NCI-H2196 (cell line): ENCODE data around the gene PLS3.
"Not testable (repeated sequence)": the region's sequence is repeated elsewhere in the genome, so short reads cannot be mapped to it uniquely, and the experiment has no call there.

Experiments used
- DNase-seq: peaks from one replicate; lab custom pipeline; 2025; ENCODE audit not compliant: unreplicated experiment; lab: John Stamatoyannopoulos, UW

The PLS3 gene, protein sequence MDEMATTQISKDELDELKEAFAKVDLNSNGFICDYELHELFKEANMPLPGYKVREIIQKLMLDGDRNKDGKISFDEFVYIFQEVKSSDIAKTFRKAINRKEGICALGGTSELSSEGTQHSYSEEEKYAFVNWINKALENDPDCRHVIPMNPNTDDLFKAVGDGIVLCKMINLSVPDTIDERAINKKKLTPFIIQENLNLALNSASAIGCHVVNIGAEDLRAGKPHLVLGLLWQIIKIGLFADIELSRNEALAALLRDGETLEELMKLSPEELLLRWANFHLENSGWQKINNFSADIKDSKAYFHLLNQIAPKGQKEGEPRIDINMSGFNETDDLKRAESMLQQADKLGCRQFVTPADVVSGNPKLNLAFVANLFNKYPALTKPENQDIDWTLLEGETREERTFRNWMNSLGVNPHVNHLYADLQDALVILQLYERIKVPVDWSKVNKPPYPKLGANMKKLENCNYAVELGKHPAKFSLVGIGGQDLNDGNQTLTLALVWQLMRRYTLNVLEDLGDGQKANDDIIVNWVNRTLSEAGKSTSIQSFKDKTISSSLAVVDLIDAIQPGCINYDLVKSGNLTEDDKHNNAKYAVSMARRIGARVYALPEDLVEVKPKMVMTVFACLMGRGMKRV

GRCh38 chrX:115560978-115561604 lies at the start of gene PLS3:
Gene PLS3 (plus strand): TSS chrX:115561174. CDS start chrX:115610251, 49,077 bp downstream.
- peak; percentile 53 for DNase-seq

GRCh38 chrX:115518113-115518512 lies 42.9 kb upstream of the PLS3 start:
- DNase-seq: no peak

- DNase-seq: no peak
Measured at GRCh38 chrX:115521741-115522140, 39.2 kb upstream of the PLS3 start.

DNA sequence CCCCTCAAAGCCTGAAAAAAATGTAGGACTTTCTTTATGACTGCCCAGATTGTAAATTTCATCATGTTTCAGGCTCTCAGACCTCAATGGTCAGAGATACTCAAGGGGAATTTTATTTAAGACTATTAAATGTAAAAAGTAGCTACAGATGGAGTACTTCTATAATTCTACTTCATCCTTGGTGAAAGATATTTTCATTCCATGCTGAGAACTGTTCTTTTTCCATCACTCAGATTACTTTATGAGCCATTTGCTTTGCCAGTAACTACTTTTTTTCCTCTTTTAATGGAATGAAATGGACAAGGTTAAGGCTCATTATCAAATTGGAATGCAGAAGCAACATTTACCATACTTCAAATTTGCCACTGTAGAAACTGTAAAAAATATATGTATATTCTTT lies 38.0 kb upstream of the PLS3 start:
- no peak for DNase-seq

DNA sequence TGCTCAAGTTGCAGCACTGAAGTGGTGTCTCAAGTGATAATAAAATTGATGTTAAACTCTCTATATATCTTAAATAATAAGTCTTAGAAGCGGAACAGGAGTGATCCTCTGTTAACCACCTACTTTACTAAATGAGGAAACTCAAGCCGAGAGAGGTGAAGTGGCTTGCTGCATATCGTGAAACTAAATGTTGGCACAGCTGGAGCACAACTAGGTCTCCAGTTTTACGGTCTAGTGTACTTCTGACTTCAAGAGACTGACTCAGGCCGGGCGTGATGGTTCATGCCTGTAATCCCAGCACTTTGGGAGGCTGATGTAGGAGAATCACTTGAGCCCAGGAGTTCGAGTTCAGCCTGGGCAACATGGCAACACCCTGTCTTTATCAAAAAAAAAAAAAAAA lies 35.5 kb upstream of the PLS3 start:
- peak; percentile 26 for DNase-seq

GRCh38 chrX:115531818-115532403 lies 29.1 kb upstream of the PLS3 start:
- no peak for DNase-seq

DNA sequence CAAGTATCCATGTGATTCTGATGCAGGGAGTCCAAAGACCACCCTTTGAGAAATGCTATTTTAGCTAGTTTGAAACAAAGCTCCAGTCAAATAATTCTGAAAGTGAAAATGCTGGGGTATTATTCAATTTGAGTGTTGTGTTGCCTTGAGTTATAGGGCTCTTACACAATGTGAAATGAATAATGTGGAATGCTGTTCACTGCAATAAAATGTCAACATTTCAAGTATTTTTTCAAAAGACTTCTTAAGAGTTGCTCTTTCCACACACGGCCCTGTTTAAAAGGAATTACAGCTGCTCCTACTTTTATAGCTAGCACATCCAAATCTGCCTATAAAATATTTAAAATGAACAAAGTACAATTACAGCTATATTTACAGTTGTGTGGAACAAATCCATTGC lies 27.5 kb upstream of the PLS3 start:
- DNase-seq: no peak

DNA sequence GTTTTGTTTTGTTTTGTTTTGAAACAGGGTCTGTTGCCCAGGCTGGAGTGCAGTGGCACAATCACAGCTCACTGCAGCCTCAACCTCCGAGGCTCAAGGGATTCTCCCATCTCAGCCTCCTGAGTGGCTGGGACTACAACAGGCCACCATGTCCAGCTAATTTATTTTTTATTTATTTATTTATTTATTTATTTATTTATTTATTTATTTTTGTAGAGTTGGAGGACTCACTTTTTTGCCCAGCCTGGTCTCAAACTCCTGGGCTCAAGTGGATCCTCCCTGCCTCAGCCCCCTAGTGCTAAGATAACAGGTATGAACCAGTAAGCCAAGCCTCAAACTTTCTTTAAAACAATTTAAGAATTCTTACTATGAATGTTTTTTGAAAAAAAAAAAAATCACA lies 26.6 kb upstream of the PLS3 start:
- no peak for DNase-seq

- no peak for DNase-seq
Measured at GRCh38 chrX:115535421-115535820, 25.6 kb upstream of the PLS3 start.

- no peak for DNase-seq
Measured at GRCh38 chrX:115535844-115536243, 25.1 kb upstream of the PLS3 start.

GRCh38 chrX:115539841-115540240 lies 21.1 kb upstream of the PLS3 start:
- DNase-seq: no peak

- DNase-seq: not testable (repeated sequence)
Measured at GRCh38 chrX:115541045-115541444, 19.9 kb upstream of the PLS3 start.

DNA sequence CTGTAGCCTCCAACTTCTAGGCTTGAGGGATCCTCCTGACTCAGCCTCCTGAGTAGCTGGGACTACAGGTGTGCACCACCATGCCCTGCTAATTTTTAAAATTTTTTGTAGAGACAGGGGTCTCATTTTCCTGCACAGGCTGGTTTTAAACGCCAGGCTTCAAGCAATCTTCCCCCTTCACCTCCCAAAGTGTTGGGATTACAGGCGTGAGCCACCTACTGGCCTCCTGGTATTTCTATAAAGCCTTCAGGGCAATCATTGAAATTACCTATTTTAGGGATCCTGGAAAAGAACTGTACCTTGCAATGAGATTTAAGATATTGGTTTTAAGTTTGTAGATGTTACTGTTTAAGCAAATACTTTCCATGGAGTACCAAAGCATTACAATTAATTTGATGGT lies 13.5 kb upstream of the PLS3 start:
- no peak for DNase-seq

DNA sequence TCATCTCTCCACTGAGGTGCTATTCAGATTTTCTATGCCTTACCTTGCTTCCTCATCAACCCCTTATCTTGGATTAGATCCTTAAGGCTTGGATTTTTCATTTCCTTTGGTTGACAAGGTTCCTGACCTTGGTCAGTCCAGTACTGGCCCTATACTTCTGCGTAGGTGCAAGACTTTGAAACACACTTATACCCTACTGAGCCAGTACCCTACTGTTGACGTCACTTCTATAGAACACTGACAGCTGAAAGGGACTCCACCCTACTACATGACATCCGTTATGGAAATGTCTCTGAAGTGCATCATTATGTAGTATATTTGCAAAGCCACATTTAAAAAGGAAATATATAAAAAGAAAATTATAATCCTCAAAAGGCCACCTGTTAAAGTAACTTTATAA lies 12.0 kb upstream of the PLS3 start:
- DNase-seq: no peak

DNA sequence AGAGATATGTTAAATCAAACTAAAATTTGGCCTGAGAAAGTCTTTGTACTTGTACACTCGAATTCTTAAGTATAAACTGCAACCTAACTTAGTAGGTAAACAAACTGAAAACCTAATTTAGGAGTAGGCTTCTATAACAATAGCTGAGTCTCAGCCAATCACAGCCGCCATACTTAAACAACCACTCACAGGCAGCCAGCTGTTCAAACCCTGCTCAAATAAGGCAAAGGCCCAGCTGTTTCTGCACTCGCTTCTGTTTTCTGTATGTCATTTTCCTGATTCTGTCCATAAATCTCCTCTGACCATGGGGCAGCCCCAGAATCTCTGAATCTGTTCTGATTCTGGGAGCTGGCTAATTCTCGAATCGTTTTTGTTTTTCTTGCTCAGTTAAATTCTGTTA lies 7.8 kb upstream of the PLS3 start:
- DNase-seq: no peak

GRCh38 chrX:115559672-115560071 lies 1.3 kb upstream of the PLS3 start:
- DNase-seq: no peak

DNA sequence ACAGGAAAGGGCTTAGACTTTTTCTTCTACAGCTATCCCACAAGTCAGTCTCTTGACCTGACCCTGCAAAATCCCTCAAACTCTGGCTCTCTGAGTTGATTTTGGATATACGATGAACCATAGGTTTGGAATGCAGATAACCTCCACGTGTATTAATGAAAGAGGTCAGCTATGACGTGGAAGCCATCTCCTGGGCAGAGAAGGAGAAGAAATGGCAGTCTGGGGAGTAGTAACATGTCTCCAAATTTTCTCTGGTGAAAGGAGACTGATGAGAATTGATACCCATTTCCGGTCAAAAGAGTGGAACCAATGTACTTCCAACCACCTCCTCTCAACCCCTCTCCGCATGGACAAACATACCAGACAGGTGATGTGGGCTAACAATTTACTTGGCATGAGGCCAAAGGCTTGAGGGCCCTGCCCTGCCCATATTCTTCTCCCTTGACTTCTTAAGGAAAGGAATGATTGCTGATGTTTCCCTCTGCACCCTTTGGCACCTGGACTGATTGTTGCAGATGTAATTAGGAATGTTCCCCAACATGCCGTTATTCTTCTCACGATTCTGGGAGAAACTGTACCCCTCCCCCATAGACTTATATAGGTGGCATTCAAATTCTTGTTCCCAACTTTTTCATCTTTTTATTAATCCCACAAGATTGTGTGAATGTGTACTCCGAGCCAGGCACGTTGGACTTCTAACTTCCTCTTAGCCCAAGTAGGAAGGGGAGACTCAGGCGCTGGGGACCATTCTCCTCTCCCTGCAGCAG lies 580 bp upstream of the PLS3 start:
- DNase-seq: peak; percentile 12

- peak; percentile 21 for DNase-seq
Measured at GRCh38 chrX:115561605-115562479, 868 bp downstream of the PLS3 start.

DNA sequence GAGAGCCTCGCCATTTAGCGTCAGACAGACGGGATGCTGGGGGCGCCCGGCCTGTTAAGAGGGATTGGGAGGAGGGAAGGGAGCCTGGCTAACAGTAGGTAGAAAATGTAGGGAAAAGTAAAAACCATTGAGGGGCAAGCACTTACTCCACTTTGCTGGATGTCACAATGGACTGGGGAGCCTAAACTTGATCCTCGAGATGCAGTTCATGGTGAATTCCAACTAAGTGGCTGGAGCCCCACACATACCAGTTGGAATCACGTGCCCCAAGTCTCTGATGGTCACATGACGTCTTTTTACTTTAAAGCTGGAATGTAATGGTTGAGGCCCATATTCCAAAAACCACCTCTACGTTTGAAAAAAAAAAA lies 1.5 kb downstream of the PLS3 start:
- no peak for DNase-seq

- DNase-seq: no peak
Measured at GRCh38 chrX:115563633-115564162, 2.7 kb downstream of the PLS3 start.
